Measurements from ENCODE around the gene RBM26. TPM values are rescaled to one million over a fixed set of nuclear protein-coding genes. Genes with fewer than 3 reads are reported as not detected.
A peak's percentile ranks its signal among the peaks of the same experiment; 100 is the strongest.

The RBM26 gene
- polyA plus RNA-seq, 3 donors = 3.5 to 25.3 (median 5.0) TPM

GRCh38 chr13:79379274-79379673 is 26.8 kb downstream of the RBM26 start:
- intact Hi-C loops (cut with micrococcal nuclease) = no loop called here
- DNase-seq = no peak

GRCh38 chr13:79376843-79377242 is 29.2 kb downstream of the RBM26 start:
- Mint-ChIP-seq H3K27me3 (ENCODE audit: low read depth in 3 of 3) (no peaks in the 10 kb centered on the region), H3K4me1 (peaks cover 3% of the 10 kb centered on the region), H3K36me3 (peaks cover 37 to 49% of the 10 kb centered on the region in 2 donors), H3K4me3 (no peak overlapping the region), H3K27ac (peak overlapping the region in 1 of 7 donors; percentile 10), H3K9me3 (no peaks in the 10 kb centered on the region)
- Histone ChIP-seq H3K4me3 (replicated peaks in 1 of 3; ENCODE audit: low read depth in 2 of 3, low read length in 3 of 3) (no peak overlapping the region), H3K9me3 (replicated peaks in 1 of 2; ENCODE audit: control insufficient read depth in 1 of 2, insufficient read depth in 1 of 2, low read length in 2 of 2) (no peaks in the 10 kb centered on the region), H2AFZ (ENCODE audit: insufficient read depth, low read depth, low read length, poor library complexity, severe bottlenecking) (no peak overlapping the region), H3K27me3 (ENCODE audit: control insufficient read depth in 2 of 2, insufficient read depth in 2 of 2, low read length in 2 of 2) (no peaks in the 10 kb centered on the region), H4K20me1 (ENCODE audit: insufficient read depth, low read length) (peaks cover 24% of the 10 kb centered on the region), H3K27ac (ENCODE audit: low read depth in 1 of 2, low read length in 2 of 2) (no peak overlapping the region), H3K9ac (ENCODE audit: insufficient read depth, low read length, poor library complexity, severe bottlenecking) (no peak overlapping the region), H3K36me3 (replicated peaks in 1 of 2; ENCODE audit: control insufficient read depth in 1 of 2, insufficient read depth in 2 of 2, low read length in 2 of 2) (peaks cover 50 to 53% of the 10 kb centered on the region in 2 donors), H3K79me2 (ENCODE audit: insufficient read depth, low read length) (peaks cover 27% of the 10 kb centered on the region), H3K4me2 (replicated peaks; ENCODE audit: extremely low read depth, low read length, poor library complexity, severe bottlenecking) (no peak overlapping the region), H3K4me1 (ENCODE audit: control insufficient read depth in 1 of 2, insufficient read depth in 2 of 2, low read length in 2 of 2) (no peaks in the 10 kb centered on the region)
- DNase-seq = no peak
- intact Hi-C loops (cut with micrococcal nuclease) = no loop called here
- no peak for TF ChIP-seq CTCF (IDR thresholded peaks at IDR 0.05)
- WGBS (ENCODE audit: insufficient coverage) = 100% methylated on average over 2 of the region's 3 CpGs

More at GRCh38 chr13:79379274-79379673, 26.8 kb downstream of the RBM26 start:
- Histone ChIP-seq H3K4me2 (replicated peaks; ENCODE audit: extremely low read depth, low read length, poor library complexity, severe bottlenecking) (no peak overlapping the region), H4K20me1 (ENCODE audit: insufficient read depth, low read length) (peaks cover 42% of the 10 kb centered on the region), H3K9ac (ENCODE audit: insufficient read depth, low read length, poor library complexity, severe bottlenecking) (no peak overlapping the region), H3K4me3 (replicated peaks in 1 of 3; ENCODE audit: low read depth in 2 of 3, low read length in 3 of 3) (no peak overlapping the region), H3K4me1 (ENCODE audit: control insufficient read depth in 1 of 2, insufficient read depth in 2 of 2, low read length in 2 of 2) (peaks cover 7 to 9% of the 10 kb centered on the region in 2 donors), H2AFZ (ENCODE audit: insufficient read depth, low read depth, low read length, poor library complexity, severe bottlenecking) (no peak overlapping the region), H3K27me3 (ENCODE audit: control insufficient read depth in 2 of 2, insufficient read depth in 2 of 2, low read length in 2 of 2) (no peaks in the 10 kb centered on the region), H3K27ac (ENCODE audit: low read depth in 1 of 2, low read length in 2 of 2) (no peak overlapping the region), H3K9me3 (replicated peaks in 1 of 2; ENCODE audit: control insufficient read depth in 1 of 2, insufficient read depth in 1 of 2, low read length in 2 of 2) (no peaks in the 10 kb centered on the region), H3K36me3 (replicated peaks in 1 of 2; ENCODE audit: control insufficient read depth in 1 of 2, insufficient read depth in 2 of 2, low read length in 2 of 2) (peaks cover 44 to 45% of the 10 kb centered on the region in 2 donors), H3K79me2 (ENCODE audit: insufficient read depth, low read length) (peaks cover 51% of the 10 kb centered on the region)
- H3K9me3 Mint-ChIP-seq = no peaks in the 10 kb centered on the region
- H3K27ac Mint-ChIP-seq = peak overlapping the region in 2 of 7 donors; percentile 20 to 44
- H3K4me1 Mint-ChIP-seq = peaks cover 20% of the 10 kb centered on the region
- H3K36me3 Mint-ChIP-seq = peaks cover 40 to 51% of the 10 kb centered on the region in 2 donors
- no peak overlapping the region for H3K4me3 Mint-ChIP-seq
- no peak for TF ChIP-seq CTCF (IDR thresholded peaks at IDR 0.05)
- no peaks in the 10 kb centered on the region for H3K27me3 Mint-ChIP-seq (ENCODE audit: low read depth in 3 of 3)
- 86% methylated on average over 1 of the region's 5 CpGs for WGBS (ENCODE audit: insufficient coverage)

All from CD14-positive monocyte (primary cell).